GM10847 (cell line): ENCODE measurements around the gene BROX.

Experiments used
- POLR2A ChIP-seq: IDR thresholded peaks from 2 replicates; pipeline ENCODE4 v1.6.1; 2011; ENCODE audit not compliant: insufficient read length; ENCODE audit errors: extremely low read depth

The BROX gene, protein sequence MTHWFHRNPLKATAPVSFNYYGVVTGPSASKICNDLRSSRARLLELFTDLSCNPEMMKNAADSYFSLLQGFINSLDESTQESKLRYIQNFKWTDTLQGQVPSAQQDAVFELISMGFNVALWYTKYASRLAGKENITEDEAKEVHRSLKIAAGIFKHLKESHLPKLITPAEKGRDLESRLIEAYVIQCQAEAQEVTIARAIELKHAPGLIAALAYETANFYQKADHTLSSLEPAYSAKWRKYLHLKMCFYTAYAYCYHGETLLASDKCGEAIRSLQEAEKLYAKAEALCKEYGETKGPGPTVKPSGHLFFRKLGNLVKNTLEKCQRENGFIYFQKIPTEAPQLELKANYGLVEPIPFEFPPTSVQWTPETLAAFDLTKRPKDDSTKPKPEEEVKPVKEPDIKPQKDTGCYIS

DNA sequence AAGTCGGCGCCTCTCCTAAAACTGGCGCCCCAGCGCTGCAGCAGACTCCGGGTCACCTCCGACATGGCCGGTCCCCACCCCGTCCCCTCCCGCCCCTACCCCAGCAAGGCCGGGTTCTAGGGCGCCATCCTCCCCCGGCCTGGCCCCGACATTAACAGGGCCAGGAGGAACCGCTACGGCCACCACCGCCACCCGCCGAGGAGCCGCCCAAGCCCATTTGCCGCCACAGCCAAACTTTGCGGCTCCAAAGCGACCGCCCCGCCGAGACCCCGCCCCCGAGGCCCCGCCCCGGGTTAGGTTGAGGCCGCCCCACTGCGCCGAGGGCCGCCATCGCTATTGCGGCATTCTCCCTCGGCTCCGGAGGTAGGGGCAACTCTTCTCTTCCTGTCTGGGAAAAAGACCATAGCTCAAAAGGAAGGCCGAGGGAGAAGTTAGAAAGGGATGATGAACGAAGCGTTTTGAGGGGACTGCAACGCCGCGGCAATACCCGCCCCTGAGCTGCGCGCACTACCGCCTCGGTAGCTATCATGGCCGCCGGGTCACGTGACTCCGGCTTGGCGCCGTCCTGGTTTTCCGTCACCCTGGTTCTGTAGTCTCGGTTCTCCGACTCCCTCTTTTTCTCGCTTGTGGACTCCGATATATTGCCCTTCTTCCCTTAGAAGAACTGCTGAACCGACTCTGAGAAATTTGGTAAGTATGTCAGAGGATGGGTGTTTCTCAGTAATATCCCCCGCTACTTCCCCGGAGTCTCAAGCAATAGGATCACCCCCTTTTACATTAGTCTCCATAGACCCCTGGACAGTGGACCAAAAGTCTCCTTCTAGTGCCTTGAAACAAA lies at the start of gene BROX, which contains the start of gene AIDA:
BROX (plus strand) TSS at position 312 of the 838 bp plus-strand sequence. CDS start 3,136 bp downstream, outside the sequence.
AIDA (minus strand) TSS at position 239 of the 838 bp plus-strand sequence; CDS start at position 65, 174 bp downstream.
- peak; percentile 48 for TF ChIP-seq POLR2A

DNA sequence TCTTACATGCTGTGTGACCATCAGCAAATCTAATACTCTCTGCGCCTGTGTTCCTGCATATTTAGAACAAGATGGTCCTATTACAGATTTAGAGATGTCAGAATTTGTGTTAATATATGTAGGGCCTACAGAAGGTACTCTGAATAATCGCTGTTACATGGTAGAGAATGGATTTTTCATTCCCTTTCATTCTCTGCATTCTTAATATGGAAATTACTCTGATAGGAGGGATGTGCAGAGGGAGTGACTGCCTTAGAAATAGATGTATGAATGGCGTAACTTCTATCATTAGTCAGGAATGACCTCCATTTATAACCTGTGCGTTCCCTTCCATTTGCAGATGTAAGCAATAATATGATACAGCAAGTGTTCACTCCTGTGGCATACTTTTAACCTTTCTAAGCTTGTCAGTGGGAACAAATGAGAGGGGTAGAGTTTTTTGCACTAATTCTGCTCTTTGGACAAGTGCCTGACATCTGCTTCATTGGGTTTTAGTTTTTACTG lies 48.9 kb upstream of the BROX start:
- no peak for TF ChIP-seq POLR2A

DNA sequence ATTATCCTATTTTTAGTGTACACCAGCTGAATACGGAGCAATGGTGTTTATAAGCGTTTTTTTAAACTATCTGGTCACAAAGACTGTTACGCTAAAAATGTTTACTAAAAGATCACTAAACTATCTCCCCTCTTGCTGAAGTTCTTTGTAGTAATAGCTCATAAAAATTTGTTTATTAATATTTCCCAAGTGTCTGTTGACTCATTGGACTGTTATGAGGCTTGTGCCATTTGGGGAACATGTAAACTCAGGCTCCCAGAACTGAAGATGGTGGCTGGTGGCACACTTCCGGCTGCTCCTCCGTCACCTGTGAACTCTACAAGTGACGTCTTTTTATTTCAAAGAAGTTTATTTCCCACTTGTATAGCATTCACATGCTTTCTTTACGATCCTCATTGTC lies 46.4 kb upstream of the BROX start:
- TF ChIP-seq POLR2A: no peak

DNA sequence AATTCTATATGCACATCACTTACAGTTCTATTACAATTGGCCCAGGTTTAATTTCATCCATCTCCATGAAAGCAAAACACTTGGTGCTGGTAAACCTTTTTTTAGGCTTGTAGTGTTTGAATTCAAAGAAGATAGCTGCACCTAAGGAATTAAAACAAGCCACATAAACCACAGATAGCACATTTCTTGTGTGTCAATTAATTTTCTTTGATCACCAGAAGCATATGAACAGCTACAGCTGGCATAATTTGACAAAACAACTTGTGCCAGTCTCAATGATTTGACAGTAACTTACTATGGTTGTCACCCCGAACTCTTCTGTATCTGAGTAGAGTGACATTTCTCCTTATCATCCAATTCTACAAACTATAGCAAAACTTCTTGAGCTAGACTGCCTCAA lies 42.3 kb upstream of the BROX start:
- TF ChIP-seq POLR2A: no peak

DNA sequence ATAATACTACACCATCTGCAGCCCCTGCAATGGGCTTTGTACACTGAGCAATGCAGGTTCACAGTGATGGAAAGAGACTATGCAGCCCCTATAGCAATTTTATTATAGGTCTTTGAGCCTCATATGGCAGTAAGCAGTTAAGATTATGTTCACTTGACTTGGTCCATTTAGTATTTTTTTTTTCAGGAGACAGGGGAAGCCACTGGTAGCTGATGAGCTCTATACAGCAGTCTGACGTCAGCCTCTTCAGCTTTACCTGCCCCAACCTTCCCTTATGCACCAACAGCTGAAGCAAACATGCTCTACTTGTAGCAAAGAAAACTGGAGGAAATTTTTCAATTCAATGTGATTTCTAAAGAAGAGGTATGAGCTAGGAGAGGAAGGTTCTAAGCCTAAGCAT lies 32.3 kb upstream of the BROX start:
- no peak for TF ChIP-seq POLR2A

DNA sequence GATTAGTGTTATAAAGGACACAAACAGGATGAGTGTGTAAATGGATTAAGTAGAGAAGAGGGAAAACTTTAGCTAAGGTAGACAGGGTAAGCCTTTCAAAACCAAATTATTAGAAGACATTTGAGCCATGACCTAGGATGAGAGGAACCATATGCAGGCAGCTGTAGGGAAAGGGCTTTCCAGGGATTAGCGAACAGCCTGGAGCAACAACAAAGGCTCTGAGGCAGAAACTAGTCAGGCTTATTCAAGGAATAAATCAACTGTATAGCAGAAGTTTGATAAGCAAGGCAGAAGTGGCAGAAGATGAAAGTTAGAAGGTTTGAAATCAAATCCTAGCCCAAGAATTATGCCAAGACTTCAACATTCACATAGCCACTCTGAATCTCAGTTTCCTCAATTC lies 21.3 kb upstream of the BROX start:
- TF ChIP-seq POLR2A: no peak

DNA sequence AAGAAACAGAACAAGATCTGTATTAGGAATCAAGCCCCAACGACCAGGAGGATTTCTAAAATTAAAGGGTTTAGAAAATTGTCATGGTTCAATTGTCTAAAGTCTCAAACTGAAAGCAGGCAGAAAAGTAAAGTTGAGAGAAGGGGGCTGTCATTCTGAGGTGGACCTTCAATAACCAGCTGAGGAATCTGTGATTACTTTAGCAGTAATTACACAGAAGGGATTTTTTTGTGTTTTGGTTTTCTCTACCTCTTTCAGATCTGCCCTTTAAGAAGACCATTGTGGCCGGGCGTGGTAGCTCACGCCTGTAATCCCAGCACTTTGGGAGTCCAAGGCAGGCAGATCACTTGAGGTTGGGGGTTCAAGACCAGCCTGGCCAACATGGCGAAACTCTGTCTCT lies 17.4 kb upstream of the BROX start:
- TF ChIP-seq POLR2A: no peak

DNA sequence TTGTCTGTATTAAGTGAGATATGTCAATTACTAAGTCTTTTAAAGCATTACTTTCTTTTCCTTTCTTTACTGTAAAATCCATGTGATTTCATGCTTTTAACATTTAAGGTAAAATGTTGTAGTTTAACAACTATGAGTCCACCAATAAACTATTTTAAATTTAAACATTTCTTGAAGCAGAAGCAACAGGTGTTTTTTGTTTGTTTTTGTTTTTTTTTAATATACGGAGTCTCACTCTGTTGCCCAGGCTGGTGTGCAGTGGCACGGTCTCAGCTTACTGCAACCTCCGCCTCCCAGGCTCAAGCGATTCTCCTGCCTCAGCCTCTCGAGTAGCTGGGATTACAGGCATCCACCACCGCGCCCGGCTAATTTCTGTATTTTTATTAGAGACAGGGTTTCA lies 15.6 kb upstream of the BROX start:
- TF ChIP-seq POLR2A: no peak

DNA sequence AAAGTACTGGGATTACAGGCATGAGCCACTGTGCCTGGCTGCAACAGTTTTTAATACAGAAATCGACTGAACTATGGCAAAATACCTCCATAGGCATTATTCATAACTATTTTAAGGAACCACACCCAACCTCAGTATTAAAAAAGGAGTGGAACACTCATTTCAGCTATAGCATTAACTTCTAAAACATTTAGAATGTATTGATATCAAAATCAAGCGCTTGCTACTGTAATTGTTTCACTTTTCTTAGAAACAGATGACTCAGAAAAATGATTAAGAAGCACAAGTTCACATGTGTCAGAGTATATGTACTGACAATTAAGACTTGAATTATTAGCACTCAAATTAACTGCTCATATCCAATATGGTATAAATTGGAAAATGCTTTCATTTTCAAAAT lies 15.2 kb upstream of the BROX start:
- no peak for TF ChIP-seq POLR2A

DNA sequence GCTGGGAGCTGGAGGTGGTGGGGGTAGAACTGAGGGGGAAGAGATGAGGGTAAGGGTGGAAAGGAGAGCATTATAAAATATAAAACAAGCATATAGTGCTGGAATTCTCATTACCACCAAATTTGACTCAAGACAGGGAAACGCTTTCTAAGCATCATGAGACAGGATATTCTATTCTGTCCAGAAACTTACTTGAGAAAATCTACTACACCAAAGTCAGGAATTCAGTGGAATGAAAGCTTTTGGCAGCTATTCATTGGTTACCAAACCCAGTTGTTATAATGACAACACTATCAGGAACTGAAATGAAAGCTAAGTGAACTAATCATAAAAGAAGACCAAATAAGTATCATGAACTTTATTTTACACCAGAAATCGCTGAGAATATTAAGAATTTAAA lies 14.5 kb upstream of the BROX start:
- no peak for TF ChIP-seq POLR2A

DNA sequence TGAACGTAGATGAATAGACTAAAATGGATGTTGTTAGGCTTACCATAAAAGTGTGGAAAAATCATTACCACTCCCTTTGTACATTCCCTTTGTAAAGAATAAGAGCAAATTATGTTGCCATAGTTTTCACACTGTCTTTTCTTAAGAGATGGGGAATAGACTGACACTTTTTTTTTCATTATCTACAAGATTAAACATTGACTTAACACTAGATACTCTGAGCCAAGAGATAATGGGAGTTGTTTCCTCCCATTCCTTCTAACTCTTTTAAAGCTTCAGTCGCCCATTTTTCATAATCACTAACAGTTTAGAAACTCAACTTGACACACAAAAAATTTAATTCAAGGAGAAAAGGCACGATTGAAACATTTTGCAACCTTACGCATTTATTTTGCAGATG lies 10.2 kb upstream of the BROX start:
- no peak for TF ChIP-seq POLR2A

DNA sequence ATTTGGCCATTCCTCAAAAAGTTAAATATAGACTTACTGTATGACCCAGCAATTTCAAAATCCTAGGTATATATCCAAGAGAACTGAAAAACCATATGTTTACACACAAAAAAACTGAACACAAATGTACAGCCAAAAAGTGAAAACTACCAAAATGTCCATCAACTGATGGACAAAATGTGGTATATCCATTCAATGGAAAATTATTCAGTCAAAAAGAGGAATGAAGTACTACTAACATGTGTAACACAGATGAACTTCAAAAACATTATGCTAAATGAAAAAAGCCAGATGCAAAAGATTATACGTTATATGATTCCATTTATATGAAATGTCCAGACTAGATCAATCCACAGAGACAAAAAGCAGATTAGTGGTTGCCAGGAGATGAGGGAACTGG lies 8.1 kb upstream of the BROX start:
- no peak for TF ChIP-seq POLR2A

DNA sequence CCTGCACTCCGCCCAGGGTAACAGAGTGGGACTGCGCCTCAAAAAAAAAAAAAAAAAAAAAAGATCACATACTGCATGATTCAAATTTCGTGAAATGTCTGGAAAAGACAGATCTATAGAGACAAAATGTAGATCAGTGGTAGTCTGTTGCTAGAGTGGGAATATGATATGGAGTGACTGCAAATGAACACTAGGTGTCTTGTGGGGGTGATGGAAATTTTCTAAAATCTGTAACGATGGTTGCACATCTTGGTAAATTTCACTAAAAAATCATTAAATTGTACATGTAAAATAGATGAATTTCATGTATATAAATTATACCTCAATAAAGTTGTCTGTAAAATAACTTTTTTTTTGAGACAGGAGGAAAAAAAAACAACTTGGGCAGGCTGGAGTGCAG lies 5.5 kb upstream of the BROX start:
- no peak for TF ChIP-seq POLR2A

DNA sequence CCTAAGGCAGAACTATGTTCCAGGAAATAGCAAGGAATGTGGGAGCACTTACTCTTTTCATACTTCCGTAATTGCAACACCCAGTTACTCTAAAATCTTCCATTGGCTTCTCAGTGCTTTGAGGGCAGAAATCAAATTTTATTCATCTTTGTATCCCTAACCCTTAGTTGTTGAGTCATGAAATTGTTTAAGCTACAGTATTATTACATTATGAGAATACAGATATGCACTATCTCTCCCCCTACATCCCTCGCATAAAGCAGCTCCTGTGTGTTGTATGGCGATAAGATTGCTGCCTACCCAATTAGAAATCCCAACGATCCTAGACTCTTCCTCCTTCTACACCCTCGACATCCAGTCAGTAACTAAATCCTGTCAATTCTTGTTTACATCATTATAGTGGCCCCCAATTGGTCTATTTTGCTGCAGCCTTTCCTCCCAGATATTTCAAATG lies 2.6 kb upstream of the BROX start:
- TF ChIP-seq POLR2A: no peak

DNA sequence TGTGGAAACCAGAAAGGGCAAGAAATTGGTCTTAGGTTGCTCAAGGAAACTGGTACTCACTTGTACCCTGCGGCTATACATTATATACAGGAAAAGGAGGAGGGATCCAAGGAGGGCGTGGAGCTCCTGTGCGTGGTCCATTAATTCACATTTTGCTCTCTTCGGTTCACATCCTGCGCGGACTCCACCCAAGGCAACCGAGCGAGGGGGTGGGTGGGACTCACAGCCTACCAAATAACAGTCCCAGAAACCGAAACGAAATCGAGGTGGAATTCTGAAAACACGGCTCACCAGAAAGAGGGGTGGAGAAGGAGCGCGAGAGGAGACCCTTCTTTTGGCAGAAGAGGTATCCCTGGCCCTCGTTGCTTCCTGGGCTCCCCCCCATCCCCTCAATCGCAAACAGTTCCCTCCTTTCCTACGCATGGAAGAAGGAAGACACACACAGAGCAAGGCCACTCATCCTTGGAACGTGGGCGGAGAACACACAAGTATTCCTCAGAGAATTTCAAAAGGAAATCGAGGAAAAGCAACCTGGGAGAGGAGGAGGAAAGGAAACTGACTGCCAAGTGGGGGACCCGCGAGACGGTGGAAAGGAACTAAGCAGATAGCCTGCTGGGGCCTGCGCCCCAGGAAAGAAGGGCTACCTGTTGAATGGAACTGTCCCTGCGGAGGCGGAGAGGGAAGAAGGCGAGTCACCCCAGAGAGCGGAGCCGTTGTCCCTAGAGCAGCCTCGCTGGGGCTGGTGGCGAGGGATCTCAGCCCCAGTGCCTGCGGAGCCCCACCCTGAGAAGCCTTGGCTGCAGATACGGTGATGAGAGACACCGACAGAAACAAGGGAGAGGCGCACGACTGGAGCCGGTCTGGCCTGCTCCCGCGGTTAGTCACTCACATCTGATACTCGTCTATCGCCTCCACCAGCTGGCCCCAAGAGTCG lies 778 bp upstream of the BROX start:
- no peak for TF ChIP-seq POLR2A
